DOHH2 (cell line): Measurements from ENCODE around the gene PSMA7.

Experiments
- H3F3A ChIP-seq: fragments of 200-600 bp; sonication (generic), shearing (Covaris generic); 2 replicates; pipeline ENCODE4 v1.6.0; 2016; ENCODE audit warnings: antibody characterized with exemption, mild to moderate bottlenecking; ENCODE audit not compliant: control insufficient read depth, insufficient read depth
- H3K27ac ChIP-seq: fragments of 200-600 bp; sonication (generic); 2 replicates; pipeline ENCODE4 v1.5.1; 2014; ENCODE audit warnings: low read depth, mild to moderate bottlenecking, low read length, moderate library complexity
- H3K27me3 ChIP-seq: fragments of 200-600 bp; sonication (generic); 2 replicates; pipeline ENCODE4 v1.6.1; 2014; ENCODE audit warnings: mild to moderate bottlenecking, low read length, mixed read lengths; ENCODE audit not compliant: control insufficient read depth
- H3K36me3 ChIP-seq: fragments of 200-600 bp; sonication (generic); 2 replicates; pipeline ENCODE4 v1.6.1; 2014; ENCODE audit warnings: mild to moderate bottlenecking, low read length, moderate library complexity, mixed read lengths; ENCODE audit not compliant: control insufficient read depth
- H3K4me1 ChIP-seq: fragments of 200-600 bp; sonication (generic); 2 replicates; pipeline ENCODE4 v1.6.1; 2014; ENCODE audit warnings: mild to moderate bottlenecking, low read length, mixed read lengths; ENCODE audit not compliant: control insufficient read depth
- H3K4me2 ChIP-seq: fragments of 200-600 bp; sonication (generic); 2 replicates; pipeline ENCODE4 v1.6.0; 2014; ENCODE audit warnings: mild to moderate bottlenecking, low read length, moderate library complexity
- H3K4me3 ChIP-seq: fragments of 200-600 bp; sonication (generic); 2 replicates; pipeline ENCODE4 v1.5.1; 2014; ENCODE audit warnings: mild to moderate bottlenecking, low read length, mixed read lengths
- H3K79me2 ChIP-seq: fragments of 200-600 bp; sonication (generic); 2 replicates; pipeline ENCODE4 v1.6.1; 2014; ENCODE audit warnings: mild to moderate bottlenecking, low read length, mixed read lengths; ENCODE audit not compliant: control insufficient read depth
- H3K9me2 ChIP-seq: fragments of 200-600 bp; sonication (generic); replicated peaks from 2 replicates; pipeline ENCODE4 v1.6.1; 2014; ENCODE audit warnings: mild to moderate bottlenecking, low read length, mixed read lengths; ENCODE audit not compliant: control insufficient read depth
- H3K9me3 ChIP-seq: fragments of 200-600 bp; sonication (generic); 2 replicates; pipeline ENCODE4 v1.6.1; 2014; ENCODE audit warnings: antibody characterized with exemption, low read length, mixed read lengths; ENCODE audit not compliant: control insufficient read depth, insufficient read depth
- H4K20me1 ChIP-seq: fragments of 200-600 bp; sonication (generic); 2 replicates; pipeline ENCODE4 v1.6.0; 2014; ENCODE audit warnings: low read depth, mild to moderate bottlenecking, antibody characterized with exemption, low read length, moderate library complexity; ENCODE audit not compliant: control insufficient read depth, insufficient read depth
- EZH2phosphoT487 ChIP-seq: fragments of 200-600 bp; sonication (generic); IDR thresholded peaks from 2 replicates; pipeline ENCODE4 v1.6.1; 2017; ENCODE audit warnings: borderline replicate concordance, mild to moderate bottlenecking, antibody characterized with exemption, low read length, moderate library complexity, mixed read lengths
- TF ChIP-seq, protein P1 (sequence below): fragments of 200-600 bp; sonication (generic); IDR thresholded peaks from one replicate; pipeline ENCODE4 v1.5.1; 2014; ENCODE audit warnings: antibody characterized with exemption, mild to moderate bottlenecking, low read depth, low read length; ENCODE audit not compliant: poor library complexity, severe bottlenecking

The PSMA7 gene

DNA sequence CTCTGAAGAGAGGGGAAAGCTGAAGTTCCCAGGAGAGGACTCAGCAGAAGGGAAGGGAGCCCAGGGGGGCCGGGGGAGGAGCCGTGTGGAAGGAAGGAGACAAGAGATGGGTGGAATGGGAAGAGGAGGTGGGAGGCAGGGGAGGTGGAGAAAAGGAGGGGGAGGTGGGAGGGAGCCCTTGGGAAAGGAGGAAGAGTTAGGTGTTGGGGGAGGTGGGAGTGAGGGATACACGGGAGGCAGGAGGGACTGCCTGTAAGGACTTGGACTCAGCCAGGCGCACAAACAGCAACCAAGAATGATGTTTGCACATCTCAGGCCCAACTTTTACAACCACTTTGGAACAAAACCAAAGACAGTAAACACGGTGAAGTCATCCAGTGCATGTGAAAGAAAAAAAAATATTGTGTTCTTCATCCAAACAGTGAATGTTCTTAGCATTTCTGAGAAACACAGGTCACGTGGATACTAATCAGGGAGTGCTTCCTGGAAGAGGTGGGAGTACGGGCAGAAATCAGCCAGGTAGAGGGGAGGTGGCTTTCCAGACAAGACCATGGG, 38.3 kb downstream of the PSMA7 start:
- Histone ChIP-seq H3K9me2 (no peaks in the 10 kb centered on the region), H3K4me3 (no peak overlapping the region), H4K20me1 (no peaks in the 10 kb centered on the region), H3K79me2 (no peaks in the 10 kb centered on the region), H3K4me1 (no peaks in the 10 kb centered on the region), H3F3A (no peaks in the 10 kb centered on the region), H3K36me3 (no peaks in the 10 kb centered on the region), H3K27me3 (no peaks in the 10 kb centered on the region), H3K9me3 (peaks cover 24% of the 10 kb centered on the region), H3K4me2 (no peak overlapping the region), H3K27ac (no peak overlapping the region)
- TF ChIP-seq, protein P1, sequence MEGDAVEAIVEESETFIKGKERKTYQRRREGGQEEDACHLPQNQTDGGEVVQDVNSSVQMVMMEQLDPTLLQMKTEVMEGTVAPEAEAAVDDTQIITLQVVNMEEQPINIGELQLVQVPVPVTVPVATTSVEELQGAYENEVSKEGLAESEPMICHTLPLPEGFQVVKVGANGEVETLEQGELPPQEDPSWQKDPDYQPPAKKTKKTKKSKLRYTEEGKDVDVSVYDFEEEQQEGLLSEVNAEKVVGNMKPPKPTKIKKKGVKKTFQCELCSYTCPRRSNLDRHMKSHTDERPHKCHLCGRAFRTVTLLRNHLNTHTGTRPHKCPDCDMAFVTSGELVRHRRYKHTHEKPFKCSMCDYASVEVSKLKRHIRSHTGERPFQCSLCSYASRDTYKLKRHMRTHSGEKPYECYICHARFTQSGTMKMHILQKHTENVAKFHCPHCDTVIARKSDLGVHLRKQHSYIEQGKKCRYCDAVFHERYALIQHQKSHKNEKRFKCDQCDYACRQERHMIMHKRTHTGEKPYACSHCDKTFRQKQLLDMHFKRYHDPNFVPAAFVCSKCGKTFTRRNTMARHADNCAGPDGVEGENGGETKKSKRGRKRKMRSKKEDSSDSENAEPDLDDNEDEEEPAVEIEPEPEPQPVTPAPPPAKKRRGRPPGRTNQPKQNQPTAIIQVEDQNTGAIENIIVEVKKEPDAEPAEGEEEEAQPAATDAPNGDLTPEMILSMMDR: no peak
- no peak for TF ChIP-seq EZH2phosphoT487

GRCh38 chr20:62104234-62104789, 38.9 kb downstream of the PSMA7 start:
- Histone ChIP-seq H3K4me3 (no peak overlapping the region), H3K27me3 (no peaks in the 10 kb centered on the region), H3K4me1 (no peaks in the 10 kb centered on the region), H3K9me3 (peaks cover 22% of the 10 kb centered on the region), H3K4me2 (no peak overlapping the region), H3K36me3 (no peaks in the 10 kb centered on the region), H3K27ac (no peak overlapping the region), H3K79me2 (no peaks in the 10 kb centered on the region), H3F3A (no peaks in the 10 kb centered on the region), H3K9me2 (no peaks in the 10 kb centered on the region), H4K20me1 (no peaks in the 10 kb centered on the region)
- TF ChIP-seq, protein P1: no peak
- TF ChIP-seq EZH2phosphoT487: no peak

- Histone ChIP-seq H3F3A (no peaks in the 10 kb centered on the region), H3K4me1 (no peaks in the 10 kb centered on the region), H3K4me3 (no peak overlapping the region), H3K27me3 (no peaks in the 10 kb centered on the region), H3K9me3 (peaks cover 17% of the 10 kb centered on the region; the same call in 1 of the 2 replicates), H4K20me1 (no peaks in the 10 kb centered on the region), H3K9me2 (no peaks in the 10 kb centered on the region), H3K79me2 (no peaks in the 10 kb centered on the region), H3K36me3 (no peaks in the 10 kb centered on the region), H3K4me2 (no peak overlapping the region), H3K27ac (no peak overlapping the region)
- no peak for TF ChIP-seq EZH2phosphoT487
- TF ChIP-seq, protein P1: no peak
Observed at GRCh38 chr20:62103508-62104233, 39.5 kb downstream of the PSMA7 start.
